DMS153 treated with DMSO at 0.1 percent for 48 hours (cell line): ENCODE data around the gene SRSF12.

ENCODE experiments used
- DNase-seq: peaks from one replicate; lab custom pipeline; 2025; ENCODE audit not compliant: unreplicated experiment; lab: John Stamatoyannopoulos, UW

SRSF12 gene

DNA sequence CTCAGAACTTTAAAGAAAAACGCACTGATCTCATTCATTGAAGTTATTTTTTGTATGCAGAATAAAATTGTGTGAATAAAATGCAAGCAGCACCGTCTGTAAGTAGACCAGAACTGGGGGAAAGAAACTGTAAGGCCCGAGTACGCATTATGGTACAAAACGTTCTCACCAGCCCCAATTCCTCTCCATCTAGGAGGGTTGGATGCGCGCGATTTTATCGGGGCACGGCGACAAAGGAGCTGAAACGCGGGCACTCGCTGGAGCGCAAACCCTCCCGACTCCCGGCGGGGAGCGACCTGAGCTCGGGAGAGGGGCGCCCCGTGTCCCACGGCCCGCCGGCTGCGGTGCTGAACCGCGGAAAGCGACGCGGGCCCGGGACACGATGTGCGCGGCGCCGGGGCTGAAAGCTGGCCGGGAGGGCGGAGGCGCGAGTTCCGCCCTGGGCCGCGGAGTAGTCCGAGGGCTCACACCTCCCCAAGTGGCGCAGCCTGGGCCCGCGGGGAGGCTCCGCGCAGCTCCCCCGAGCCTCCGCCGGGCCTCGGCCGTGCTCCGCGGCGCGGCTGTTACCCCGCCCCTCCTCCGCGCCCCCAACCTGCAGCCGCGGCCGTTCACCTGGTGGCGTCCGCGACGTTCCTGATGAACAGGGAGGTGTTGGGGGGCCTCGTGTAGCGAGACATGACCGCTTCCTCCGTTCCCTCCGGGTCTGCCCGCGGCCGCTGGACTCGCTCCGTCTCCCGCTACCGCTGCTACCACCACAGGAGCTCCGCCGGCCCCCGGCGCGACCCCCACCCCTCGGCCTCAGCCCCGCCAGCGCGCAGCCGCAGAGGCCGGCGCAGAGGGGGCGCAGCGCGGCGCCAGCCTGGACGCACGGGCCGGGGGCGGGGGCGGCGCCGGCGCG, at the start of gene SRSF12:
Gene SRSF12, minus strand, starts transcription at position 861 of the 898 bp plus-strand sequence. Its CDS starts 184 bp downstream, at position 677.
- peak; percentile 30 for DNase-seq

GRCh38 chr6:89162047-89162371, 44.1 kb upstream of the SRSF12 start:
- DNase-seq = no peak

- DNase-seq = no peak
These were observed 43.6 kb upstream of the SRSF12 start for GRCh38 chr6:89161326-89162046.

DNA sequence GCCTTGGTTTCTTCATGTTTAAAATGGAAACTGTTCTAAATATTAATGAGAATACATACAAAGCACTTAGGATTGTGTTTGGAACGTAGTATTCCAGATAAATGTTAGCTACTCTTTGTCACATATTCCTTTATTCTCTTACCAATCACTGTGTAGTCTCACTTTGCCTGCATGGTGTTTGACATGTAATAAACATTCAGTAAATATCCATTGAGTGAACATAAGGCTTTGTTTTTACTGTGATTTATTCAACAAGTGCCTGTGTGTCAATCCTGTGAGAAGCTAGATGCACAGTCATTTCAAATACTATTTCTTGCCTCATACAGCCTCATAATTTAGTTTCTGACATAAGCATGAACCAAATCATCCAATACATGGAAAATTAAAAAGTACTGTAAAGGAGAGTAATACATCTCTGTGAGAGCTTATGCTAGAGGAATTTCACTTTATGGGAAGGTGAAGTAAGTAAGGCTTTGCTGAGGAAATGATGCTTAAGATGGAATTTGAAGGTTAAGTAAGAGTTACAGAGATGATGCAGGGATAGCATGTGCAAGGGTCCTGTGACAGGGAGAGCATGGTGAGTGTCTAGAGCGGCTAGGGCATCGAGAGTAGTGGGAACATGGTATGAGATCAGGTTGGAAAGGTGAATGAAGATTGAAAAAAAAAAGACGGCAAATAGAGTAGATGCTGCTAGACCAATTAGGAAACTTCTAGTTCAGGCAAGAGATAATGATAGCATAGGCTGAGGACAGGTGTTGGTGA, 42.6 kb upstream of the SRSF12 start:
- no peak for DNase-seq

DNA sequence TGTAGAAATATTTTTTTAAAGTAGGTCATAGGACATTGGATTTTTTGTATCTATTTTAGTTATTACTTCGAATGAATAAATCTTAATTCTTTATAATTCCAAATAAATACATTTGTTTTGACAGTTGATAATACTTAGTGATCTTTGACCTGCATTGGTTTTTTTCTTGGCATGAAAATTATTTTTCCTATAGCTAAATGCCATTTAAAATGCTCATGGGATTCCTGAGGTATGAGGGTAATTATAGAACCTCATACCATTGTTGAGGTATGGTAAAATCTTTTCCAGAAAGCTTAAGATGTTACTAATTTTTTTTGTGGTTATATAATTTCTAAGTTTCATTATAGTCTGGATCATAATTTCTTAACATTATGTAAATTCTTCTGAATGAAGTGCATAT, 36.3 kb upstream of the SRSF12 start:
- DNase-seq = no peak

DNA sequence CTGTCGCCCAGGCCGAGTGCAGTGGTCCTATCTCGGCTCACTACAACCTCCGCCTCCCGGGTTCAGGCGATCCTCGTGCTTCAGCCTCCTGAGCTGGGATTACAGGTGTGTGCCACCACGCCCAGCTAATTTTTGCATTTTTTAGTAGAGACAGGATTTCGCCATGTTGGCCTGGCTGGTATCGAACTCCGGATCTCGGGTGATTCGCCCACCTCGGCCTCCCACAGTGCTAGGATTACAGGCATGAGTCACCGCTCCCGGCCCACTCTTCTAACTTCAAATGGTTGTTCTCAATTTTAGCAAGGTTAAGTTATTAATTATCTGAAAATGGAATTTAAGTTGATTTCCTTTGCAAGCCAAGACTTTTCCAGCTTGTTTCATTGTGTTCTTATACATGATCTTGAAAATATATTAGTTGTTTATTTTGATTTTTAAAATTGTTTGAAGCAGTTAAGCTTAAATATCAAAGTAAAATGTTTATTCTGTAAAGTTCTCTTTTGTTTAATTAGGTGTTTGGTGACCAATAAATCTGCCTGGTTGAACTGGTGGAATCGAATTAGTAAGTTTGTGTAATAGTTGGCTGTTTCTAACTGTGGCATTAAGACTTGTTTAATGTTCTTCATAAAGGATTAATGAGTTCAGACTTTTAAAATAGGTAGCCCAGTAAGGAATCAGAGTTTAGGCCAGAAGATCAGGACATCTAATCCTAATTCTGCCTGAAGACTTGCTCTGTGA, 30.3 kb upstream of the SRSF12 start:
- no peak for DNase-seq

DNA sequence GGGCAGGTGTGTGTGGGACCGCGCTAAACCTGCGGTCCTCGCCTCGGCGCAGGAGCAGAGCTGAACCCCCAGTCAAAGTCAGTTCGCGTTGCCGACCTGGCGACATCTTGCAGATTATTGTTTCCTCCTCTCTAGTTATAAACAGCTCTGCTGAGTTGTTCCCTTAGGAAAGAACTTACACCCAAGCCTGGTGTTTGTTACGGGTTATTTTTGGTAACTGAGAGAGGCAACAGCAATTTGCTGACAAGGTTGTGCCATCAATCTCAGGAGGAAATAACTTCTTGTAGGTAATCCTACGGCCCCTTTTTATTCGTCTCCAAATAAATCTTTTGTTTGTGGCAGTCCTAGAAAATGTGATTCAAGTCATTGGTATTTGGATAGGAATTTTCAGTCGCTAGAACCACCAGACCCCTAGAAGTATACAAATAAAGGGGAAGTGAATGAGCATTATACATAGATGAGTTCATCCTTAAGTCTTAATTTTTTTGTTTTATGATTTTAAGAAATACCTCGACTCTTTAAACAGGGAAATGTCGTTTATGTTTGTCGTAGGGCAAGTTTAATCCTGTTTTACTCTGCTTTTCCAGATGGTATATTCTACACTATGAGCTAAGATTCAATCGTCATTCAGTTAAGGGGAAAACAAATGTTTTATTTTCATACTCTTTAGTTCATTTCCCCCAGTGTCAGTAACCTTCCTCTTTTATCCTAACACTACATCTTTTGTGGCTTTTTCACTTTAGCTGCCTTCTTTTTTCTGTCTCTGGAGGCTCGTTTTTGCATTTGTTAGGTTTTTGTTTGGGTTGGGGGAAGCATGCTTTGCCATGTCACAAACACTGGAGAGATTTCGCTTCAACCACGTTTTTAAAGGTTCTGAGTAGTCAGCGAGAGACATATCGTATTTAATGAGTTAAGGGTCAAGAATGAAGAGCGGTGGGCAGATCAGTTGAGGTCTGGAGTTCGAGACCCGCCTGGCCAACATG, 29.1 kb upstream of the SRSF12 start:
- DNase-seq = peak; percentile 49

DNA sequence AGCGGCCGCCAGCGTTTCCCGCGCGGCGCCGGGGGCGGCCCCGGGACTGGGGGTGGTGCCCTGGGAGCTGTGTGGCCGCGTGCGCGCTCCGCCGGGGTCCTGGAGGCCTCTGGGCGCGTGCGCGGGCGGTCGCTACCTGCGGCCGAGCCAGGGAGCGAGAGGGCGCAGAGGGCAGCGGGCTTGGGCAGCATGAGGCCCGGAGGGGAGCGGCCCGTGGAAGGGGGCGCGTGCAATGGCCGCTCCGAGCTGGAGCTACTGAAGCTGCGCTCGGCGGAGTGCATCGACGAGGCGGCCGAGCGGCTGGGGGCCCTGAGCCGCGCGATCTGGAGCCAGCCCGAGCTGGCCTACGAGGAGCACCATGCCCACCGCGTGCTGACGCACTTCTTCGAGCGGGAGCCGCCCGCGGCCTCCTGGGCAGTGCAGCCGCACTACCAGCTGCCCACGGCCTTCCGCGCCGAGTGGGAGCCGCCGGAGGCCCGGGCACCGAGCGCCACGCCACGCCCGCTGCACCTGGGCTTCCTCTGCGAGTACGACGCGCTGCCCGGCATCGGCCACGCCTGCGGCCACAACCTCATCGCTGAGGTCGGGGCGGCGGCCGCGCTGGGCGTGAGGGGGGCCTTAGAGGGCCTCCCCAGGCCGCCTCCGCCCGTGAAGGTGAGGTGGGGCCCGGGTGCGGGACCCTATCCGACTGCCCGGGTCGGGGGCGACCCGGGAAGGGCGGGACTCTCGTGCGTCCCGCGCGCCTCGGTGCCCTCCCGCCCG, 28.3 kb upstream of the SRSF12 start, which contains the start of gene PM20D2:
Gene PM20D2, plus strand, starts transcription at position 100 of the 762 bp plus-strand sequence. Its CDS starts 90 bp downstream, at position 190.
- peak; percentile 60 for DNase-seq

DNA sequence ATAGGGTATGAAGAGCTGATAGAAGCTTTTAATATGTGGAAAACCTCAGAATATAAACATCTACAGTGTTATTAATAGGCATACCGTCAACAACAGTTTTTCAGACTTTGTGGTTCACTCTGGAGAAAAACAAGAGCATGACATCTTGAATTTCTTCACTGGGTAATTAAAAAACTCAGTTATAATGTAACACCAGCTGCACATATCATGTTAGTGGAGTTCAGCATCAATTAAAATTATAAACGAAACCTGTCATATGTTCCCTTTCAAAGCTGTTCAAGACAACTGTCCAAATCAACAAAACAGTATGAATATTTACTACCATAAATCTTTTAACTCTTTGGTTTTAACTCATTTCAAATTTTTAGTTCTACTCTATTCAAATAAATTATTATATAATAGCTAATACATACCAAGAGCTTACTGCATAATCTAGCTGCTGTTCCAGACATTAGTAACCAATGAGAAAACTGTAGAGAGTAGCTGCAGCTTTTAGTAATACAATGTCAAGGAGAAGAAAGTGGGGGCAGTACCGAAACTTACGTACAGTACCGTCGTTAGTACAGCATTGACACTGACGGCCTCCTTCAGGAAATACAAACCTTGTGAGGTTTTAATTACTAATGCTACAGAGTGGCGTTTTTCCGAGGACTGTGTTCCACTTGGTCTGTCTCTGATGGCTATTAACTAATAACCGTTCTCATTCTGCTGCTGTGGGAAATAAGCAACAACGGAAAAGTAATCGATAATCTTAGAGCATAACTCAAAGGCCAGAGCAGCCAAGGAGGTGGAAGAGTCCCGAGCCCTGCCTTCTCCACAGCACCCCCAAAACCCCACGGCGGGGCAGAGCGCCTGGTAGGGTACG, 27.5 kb upstream of the SRSF12 start:
- DNase-seq = peak; percentile 60

DNA sequence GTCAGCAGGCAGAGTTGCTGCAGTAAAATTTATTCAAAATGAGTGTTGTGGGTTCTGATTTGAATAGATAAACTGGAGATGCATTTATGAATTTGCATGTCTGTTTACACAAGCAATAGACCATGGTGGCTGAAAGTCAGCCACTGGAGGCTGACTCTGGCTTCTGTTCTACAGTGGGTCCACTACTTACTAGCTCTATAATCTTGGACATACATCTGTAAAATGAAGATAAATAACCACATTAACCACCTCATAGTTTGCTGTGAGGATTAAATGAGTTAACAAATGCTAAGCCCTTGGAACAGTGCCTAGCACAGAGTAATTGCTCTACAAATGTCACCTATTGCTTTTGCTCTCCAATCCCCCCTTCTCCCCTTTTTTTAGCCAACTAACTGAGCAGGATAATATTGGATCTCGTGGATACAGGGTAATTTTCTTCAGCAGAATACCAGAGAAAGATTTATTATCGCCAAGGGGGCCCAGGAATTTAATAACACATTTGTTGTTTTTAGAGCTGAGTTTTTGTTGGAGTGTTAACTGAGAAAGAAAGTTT, 26.6 kb upstream of the SRSF12 start:
- DNase-seq = no peak

GRCh38 chr6:89140347-89141156, 22.7 kb upstream of the SRSF12 start:
- DNase-seq = no peak

GRCh38 chr6:89139509-89140346, 21.9 kb upstream of the SRSF12 start:
- DNase-seq = no peak

- no peak for DNase-seq
These were observed 20.3 kb upstream of the SRSF12 start for GRCh38 chr6:89138173-89138572.

DNA sequence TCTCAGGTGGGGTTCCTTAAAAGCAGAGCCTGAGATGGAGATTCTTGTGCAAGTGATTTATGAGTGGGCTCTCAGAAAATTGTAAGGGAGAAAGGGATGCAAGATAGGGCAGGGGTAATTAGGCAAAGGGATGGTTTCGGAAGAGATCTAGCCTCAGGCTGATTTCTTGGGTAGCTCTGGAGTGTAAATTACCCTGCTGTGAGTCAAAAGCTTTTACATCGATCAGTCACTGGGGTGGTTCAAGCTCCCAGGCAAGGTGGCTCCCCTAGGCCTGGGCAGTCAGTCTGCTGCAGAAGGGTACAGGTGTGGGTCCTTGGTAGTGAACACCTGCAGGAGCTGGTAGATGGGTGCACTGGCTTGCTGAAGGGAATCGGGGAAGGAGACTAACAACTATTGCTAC, 16.9 kb upstream of the SRSF12 start:
- no peak for DNase-seq

GRCh38 chr6:89133981-89134380, 16.1 kb upstream of the SRSF12 start:
- no peak for DNase-seq

DNA sequence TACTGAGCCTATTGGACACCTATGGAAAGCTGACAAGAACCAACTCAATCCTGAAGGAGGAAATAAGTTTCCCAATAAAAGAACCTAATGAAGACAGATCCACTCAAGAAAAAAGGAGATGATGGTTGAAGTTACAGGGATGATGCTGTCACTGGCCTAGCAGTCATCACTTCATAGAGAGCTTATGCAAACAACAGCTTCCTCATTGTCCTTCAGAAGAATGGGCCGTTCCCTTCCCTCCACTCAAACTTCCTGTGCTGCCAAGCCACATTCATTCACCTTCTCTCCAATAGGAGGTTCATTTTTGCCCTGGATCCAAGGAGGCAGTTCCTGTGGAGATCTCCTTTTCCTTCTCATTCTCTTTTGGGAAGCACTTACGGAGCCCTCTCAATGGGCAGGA, 14.2 kb upstream of the SRSF12 start:
- DNase-seq = no peak
